SK-N-SH treated with all-trans-retinoic acid at 6 μM for 48 hours (cell line): ENCODE results near the gene TBCE.
"Not testable (repeated sequence)": the region's sequence is repeated elsewhere in the genome, so short reads cannot be mapped to it uniquely, and the experiment has no call there.

Source experiments
- ARNTL ChIP-seq: fragments of 450-650 bp; formaldehyde crosslinking; IDR thresholded peaks from 2 replicates; pipeline ENCODE4 v1.5.0; 2020; ENCODE audit warnings: low read depth, mild to moderate bottlenecking, moderate library complexity, borderline replicate concordance
- BACH2 ChIP-seq: fragments of 250-450 bp; sonication (Bioruptor Pico); IDR thresholded peaks from 2 replicates; pipeline ENCODE4 v1.9.0; 2021; ENCODE audit warnings: mild to moderate bottlenecking, borderline replicate concordance
- CSDC2 ChIP-seq: fragments of 250-450 bp; sonication (Bioruptor Pico); IDR thresholded peaks from 2 replicates; pipeline ENCODE4 v1.5.0; 2020; ENCODE audit warnings: mild to moderate bottlenecking, moderate library complexity
- ESRRG ChIP-seq: fragments of 250-450 bp; sonication (Bioruptor Pico); IDR thresholded peaks from 2 replicates; pipeline ENCODE4 v1.6.1; 2021; ENCODE audit warnings: mild to moderate bottlenecking
- PATZ1 ChIP-seq: fragments of 250-450 bp; sonication (Bioruptor Pico); IDR thresholded peaks from 2 replicates; pipeline ENCODE4 v1.8.0; 2020; ENCODE audit warnings: mild to moderate bottlenecking, moderate library complexity, borderline replicate concordance
- SNAI2 ChIP-seq: fragments of 250-450 bp; sonication (Bioruptor Pico); IDR thresholded peaks from 2 replicates; pipeline ENCODE4 v1.5.0; 2020; ENCODE audit warnings: mild to moderate bottlenecking, moderate library complexity
- TOX ChIP-seq: fragments of 250-450 bp; sonication (Bioruptor Pico); IDR thresholded peaks from 2 replicates; pipeline ENCODE4 v1.8.0; 2021; ENCODE audit warnings: mild to moderate bottlenecking, moderate library complexity, borderline replicate concordance
- ZFP3 ChIP-seq: fragments of 250-450 bp; sonication (Bioruptor Pico); IDR thresholded peaks from 2 replicates; pipeline ENCODE4 v1.5.0; 2020; ENCODE audit warnings: mild to moderate bottlenecking, moderate library complexity
- ZFP30 ChIP-seq: fragments of 450-650 bp; formaldehyde crosslinking; IDR thresholded peaks from 2 replicates; pipeline ENCODE4 v1.5.0; 2022; ENCODE audit warnings: mild to moderate bottlenecking, moderate library complexity
- ZNF70 ChIP-seq: fragments of 450-650 bp; formaldehyde crosslinking; IDR thresholded peaks from 2 replicates; pipeline ENCODE4 v1.5.0; 2020; ENCODE audit warnings: mild to moderate bottlenecking, moderate library complexity
- TF ChIP-seq, protein P1 (sequence below): fragments of 250-450 bp; sonication (Bioruptor Pico); IDR thresholded peaks from 2 replicates; pipeline ENCODE4 v1.5.1; 2020; ENCODE audit warnings: low read depth, mild to moderate bottlenecking, moderate library complexity
- TF ChIP-seq, protein P2 (sequence below): fragments of 250-450 bp; sonication (Bioruptor Pico); IDR thresholded peaks from 2 replicates; pipeline ENCODE4 v1.8.0; 2021; ENCODE audit warnings: low read depth, mild to moderate bottlenecking, moderate library complexity, borderline replicate concordance

GRCh38 chr1:235469897-235470296 is 102.7 kb downstream of the TBCE start:
- TF ChIP-seq PATZ1 (CRISPR knock-in tag); ZNF70; CSDC2; ZFP3 (CRISPR knock-in tag); ZFP30; SNAI2; BACH2 (CRISPR knock-in tag); ESRRG (CRISPR knock-in tag); TOX; ARNTL: not testable (repeated sequence)
- TF ChIP-seq, protein P1, sequence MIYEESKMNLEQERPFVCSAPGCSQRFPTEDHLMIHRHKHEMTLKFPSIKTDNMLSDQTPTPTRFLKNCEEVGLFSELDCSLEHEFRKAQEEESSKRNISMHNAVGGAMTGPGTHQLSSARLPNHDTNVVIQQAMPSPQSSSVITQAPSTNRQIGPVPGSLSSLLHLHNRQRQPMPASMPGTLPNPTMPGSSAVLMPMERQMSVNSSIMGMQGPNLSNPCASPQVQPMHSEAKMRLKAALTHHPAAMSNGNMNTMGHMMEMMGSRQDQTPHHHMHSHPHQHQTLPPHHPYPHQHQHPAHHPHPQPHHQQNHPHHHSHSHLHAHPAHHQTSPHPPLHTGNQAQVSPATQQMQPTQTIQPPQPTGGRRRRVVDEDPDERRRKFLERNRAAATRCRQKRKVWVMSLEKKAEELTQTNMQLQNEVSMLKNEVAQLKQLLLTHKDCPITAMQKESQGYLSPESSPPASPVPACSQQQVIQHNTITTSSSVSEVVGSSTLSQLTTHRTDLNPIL (CRISPR knock-in tag) = not testable (repeated sequence)
- TF ChIP-seq, protein P2, sequence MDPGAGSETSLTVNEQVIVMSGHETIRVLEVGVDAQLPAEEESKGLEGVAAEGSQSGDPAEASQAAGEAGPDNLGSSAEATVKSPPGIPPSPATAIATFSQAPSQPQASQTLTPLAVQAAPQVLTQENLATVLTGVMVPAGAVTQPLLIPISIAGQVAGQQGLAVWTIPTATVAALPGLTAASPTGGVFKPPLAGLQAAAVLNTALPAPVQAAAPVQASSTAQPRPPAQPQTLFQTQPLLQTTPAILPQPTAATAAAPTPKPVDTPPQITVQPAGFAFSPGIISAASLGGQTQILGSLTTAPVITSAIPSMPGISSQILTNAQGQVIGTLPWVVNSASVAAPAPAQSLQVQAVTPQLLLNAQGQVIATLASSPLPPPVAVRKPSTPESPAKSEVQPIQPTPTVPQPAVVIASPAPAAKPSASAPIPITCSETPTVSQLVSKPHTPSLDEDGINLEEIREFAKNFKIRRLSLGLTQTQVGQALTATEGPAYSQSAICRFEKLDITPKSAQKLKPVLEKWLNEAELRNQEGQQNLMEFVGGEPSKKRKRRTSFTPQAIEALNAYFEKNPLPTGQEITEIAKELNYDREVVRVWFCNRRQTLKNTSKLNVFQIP (CRISPR knock-in tag) = not testable (repeated sequence)
